Measurements from ENCODE around the gene IGF2BP2.
"Not testable (repeated sequence)": the region's sequence is repeated elsewhere in the genome, so short reads cannot be mapped to it uniquely, and the experiment has no call there.

Gene IGF2BP2

DNA sequence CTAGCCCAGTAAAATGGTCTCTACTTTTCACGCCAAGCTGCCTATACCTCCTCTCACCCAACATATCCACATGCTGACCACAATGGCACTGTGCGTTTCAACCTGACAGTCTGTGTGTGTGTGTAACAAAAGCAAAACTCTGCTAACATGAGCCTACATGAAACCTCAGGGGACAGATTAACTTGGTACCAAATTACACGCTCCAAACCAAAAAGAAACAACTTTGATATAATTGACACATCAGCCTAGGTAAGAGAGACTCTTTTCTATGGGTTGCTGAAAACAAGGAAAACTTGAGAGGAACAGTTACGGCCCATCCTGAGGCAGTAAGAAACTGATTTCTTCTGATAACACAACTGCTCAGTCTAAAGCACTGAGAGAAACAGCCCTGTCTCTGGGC is 31.5 kb downstream of the IGF2BP2 start:
- DNase-seq (ENCODE audit: insufficient read length, low spot score) (no peak), FAIRE-seq (no peak)
- no peak for TF ChIP-seq POLR2AphosphoS5 (IDR thresholded peaks at IDR 0.05; ENCODE audit: low read depth, low read length)
- no peak for TF ChIP-seq POU2F2 (IDR thresholded peaks at IDR 0.05; ENCODE audit: low read depth, low read length)
- no peak for TF ChIP-seq SPI1 (IDR thresholded peaks at IDR 0.05; ENCODE audit: low read depth, low read length)
- no peak for TF ChIP-seq PAX5 (IDR thresholded peaks at IDR 0.05; ENCODE audit: insufficient read depth, low read length, severe bottlenecking)
- no peak for TF ChIP-seq TAF1 (IDR thresholded peaks at IDR 0.05; ENCODE audit: low read depth, low read length)
- TF ChIP-seq POLR2A (IDR thresholded peaks at IDR 0.05; ENCODE audit: low read depth, low read length) = no peak

DNA sequence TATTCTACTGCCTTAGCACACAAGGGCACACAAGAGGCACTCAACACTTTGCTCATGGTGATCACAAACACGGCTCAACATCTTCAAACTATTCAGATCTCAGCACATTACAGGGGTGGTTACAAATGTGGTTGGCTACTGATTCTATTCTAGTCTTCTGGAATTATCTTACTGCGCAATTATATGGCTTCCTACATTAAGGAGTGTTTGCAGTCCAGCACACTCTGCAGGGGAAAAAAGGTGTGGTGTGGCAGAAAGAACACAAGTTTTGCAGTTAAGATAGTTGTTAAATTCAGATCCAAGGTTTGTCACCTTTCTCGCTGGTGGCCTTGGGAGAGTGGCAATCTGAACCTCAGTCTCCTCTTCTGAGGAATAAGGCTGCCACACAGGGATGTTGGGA is 31.9 kb downstream of the IGF2BP2 start:
- DNase-seq (ENCODE audit: insufficient read length, low spot score) (no peak), FAIRE-seq (no peak)
- no peak for TF ChIP-seq POU2F2 (IDR thresholded peaks at IDR 0.05; ENCODE audit: low read depth, low read length)
- no peak for TF ChIP-seq POLR2A (IDR thresholded peaks at IDR 0.05; ENCODE audit: low read depth, low read length)
- no peak for TF ChIP-seq SPI1 (IDR thresholded peaks at IDR 0.05; ENCODE audit: low read depth, low read length)

DNA sequence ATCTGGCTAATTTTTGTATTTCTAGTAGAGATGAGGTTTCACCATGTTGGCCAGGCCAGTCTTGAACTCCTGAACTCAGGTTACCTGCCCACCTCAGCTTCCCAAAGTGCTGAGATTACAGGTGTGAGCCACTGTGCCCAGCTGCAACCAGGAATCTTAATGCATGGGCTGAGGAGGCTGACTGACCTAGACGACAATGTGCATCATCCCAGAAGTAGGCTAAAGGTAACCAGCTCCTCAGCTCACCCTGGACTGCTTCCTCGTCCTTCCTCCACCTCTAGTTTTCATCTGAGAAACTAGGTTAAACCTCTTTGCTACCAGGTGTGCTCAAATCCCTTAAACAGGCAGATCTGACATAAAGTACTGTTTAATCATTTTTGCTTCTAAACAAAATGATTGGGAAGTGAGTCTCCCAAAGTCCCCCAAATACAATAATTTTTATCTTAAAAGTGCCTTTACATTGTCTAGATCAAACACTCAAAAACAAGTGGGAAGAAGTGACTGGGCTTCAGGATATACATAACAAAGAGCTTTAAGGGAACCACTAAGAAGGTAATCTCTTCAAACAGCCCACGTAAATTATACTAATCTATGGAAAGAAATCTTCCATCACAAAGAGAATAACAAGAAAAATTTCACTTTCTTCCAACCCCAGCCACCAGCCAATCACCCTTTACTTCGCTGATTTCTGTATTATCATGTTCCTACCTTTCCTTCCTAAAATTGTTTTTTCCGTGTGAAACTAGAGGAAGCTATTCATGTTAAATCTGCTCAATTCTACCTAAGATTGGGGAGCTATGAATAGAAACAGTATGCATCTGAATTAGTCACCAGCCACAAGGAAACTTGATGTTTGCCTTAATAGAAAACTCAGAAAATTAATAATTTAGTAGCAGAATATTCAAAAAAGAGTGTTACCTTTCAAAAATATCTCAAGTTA is 34.7 kb downstream of the IGF2BP2 start:
- TF ChIP-seq POU2F2 (IDR thresholded peaks at IDR 0.05; ENCODE audit: low read depth, low read length) = no peak
- no peak for TF ChIP-seq POLR2A (IDR thresholded peaks at IDR 0.05; ENCODE audit: low read depth, low read length)
- TF ChIP-seq POLR2AphosphoS5 (IDR thresholded peaks at IDR 0.05; ENCODE audit: low read depth, low read length) = no peak
- TF ChIP-seq TAF1 (IDR thresholded peaks at IDR 0.05; ENCODE audit: low read depth, low read length) = no peak
- no peak for TF ChIP-seq SPI1 (IDR thresholded peaks at IDR 0.05; ENCODE audit: low read depth, low read length)
- no peak for TF ChIP-seq PAX5 (IDR thresholded peaks at IDR 0.05; ENCODE audit: insufficient read depth, low read length, severe bottlenecking)
- DNase-seq (ENCODE audit: insufficient read length, low spot score) (no peak), FAIRE-seq (no peak)

DNA sequence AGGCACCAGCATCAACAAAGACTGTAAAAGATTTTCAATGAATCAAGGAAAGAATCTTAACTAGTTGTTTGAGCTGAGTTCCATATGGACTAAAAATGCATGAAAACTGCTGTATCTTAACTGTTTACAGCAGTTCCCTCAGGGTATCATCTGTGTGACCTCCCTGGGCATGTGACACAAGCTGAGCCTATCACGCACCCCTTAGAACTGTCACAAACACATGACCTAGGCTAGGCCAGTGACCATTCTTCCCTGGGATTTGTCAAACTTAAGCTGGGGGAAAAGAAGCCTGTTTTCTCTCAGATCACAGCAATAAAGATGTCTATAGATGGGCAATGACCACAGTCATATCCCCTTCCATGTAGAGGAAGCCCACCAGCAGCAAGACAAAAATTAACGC is 35.7 kb downstream of the IGF2BP2 start:
- FAIRE-seq (no peak), DNase-seq (ENCODE audit: insufficient read length, low spot score) (no peak)
- TF ChIP-seq SPI1 (IDR thresholded peaks at IDR 0.05; ENCODE audit: low read depth, low read length) (no peak), PAX5 (IDR thresholded peaks at IDR 0.05; ENCODE audit: insufficient read depth, low read length, severe bottlenecking) (no peak), POLR2AphosphoS5 (IDR thresholded peaks at IDR 0.05; ENCODE audit: low read depth, low read length) (no peak), POLR2A (IDR thresholded peaks at IDR 0.05; ENCODE audit: low read depth, low read length) (no peak), TAF1 (IDR thresholded peaks at IDR 0.05; ENCODE audit: low read depth, low read length) (no peak), POU2F2 (IDR thresholded peaks at IDR 0.05; ENCODE audit: low read depth, low read length) (no peak)

DNA sequence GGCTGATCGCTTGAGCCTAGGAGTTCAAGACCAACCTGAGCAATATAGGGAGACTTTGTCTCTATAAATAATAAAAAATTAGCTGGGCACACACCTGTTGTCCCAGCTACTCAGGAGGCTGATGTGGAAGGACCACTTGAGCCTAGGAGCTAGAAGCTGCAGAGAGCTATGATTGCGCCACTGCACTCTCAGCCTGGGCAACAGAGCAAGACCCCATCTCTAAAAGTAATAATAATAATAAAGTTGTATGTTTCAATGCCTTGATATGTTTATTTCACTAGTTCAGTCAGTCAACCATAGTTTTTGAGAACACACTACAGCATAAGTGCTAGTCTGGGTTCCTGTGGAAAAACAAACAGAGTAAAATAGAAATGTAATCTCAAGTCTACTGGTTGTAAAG is 36.5 kb downstream of the IGF2BP2 start:
- FAIRE-seq = no peak
- TF ChIP-seq POU2F2 (IDR thresholded peaks at IDR 0.05; ENCODE audit: low read depth, low read length) (no peak), POLR2AphosphoS5 (IDR thresholded peaks at IDR 0.05; ENCODE audit: low read depth, low read length) (no peak), TAF1 (IDR thresholded peaks at IDR 0.05; ENCODE audit: low read depth, low read length) (no peak), SPI1 (IDR thresholded peaks at IDR 0.05; ENCODE audit: low read depth, low read length) (no peak), PAX5 (IDR thresholded peaks at IDR 0.05; ENCODE audit: insufficient read depth, low read length, severe bottlenecking) (no peak), POLR2A (IDR thresholded peaks at IDR 0.05; ENCODE audit: low read depth, low read length) (no peak)
- no peak for DNase-seq (ENCODE audit: insufficient read length, low spot score)

DNA sequence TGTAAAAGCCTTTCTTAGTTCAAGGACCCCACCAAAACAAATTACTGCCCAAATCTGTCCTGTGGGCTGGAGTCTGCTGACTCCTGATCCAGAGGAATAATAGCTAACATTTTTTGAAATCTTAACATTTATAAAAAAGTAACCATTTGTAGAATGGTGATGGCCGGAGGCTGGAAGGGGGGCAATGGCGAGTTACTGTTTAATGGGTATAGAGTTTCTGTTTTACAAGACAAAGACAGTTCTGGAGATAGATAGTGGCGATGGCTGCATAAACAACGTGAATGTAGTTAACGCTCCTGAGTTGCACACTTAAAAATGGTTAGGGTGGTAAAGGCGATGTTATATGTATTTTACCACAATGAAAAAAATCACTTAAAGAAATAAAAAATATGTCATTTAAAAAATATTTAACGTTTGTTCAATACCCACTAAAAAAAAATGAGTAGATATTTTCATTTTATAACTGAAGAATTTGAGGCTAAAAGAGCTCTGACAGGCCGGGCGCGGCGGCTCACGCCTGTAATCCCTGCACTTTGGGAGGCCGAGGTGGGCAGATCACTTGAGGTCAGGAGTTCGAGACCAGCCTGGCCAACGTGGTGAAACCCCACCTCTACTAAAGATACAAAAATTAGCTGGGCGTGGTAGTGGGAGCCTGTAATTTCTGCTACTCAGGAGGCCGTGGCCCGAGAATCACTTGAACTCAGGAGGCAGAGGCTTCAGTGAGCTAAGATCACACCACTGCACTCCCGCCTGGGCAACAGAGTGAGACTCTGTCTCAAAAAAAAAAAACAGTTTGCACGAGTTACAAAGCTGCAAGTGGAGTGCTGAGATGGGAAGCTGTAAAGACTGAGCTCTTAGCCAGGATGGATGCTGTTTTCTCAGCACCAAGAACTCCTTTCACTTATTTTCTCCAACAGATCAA is 37.6 kb downstream of the IGF2BP2 start:
- DNase-seq (ENCODE audit: insufficient read length, low spot score) = no peak
- no peak for FAIRE-seq
- TF ChIP-seq POU2F2 (IDR thresholded peaks at IDR 0.05; ENCODE audit: low read depth, low read length) (no peak), PAX5 (IDR thresholded peaks at IDR 0.05; ENCODE audit: insufficient read depth, low read length, severe bottlenecking) (no peak), POLR2A (IDR thresholded peaks at IDR 0.05; ENCODE audit: low read depth, low read length) (no peak), POLR2AphosphoS5 (IDR thresholded peaks at IDR 0.05; ENCODE audit: low read depth, low read length) (no peak), TAF1 (IDR thresholded peaks at IDR 0.05; ENCODE audit: low read depth, low read length) (no peak), SPI1 (IDR thresholded peaks at IDR 0.05; ENCODE audit: low read depth, low read length) (no peak)

DNA sequence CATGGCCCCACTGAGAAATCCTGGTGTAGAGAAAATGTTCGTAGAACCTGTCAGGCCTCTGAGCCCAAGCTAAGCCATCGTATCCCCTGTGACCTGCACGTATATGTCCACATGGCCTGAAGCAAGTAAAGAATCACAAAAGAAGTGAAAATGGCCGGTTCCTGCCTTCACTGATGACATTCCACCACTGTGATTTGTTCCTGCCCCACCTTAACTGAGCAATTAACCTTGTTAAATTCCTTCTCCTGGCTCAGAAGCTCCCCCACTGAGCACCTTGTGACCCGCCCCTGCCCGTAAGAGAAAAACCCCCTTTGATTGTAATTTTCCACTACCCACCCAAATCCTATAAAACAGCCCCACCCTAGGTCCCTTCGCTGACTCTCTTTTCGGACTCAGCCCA is 38.6 kb downstream of the IGF2BP2 start:
- not testable (repeated sequence) for DNase-seq (ENCODE audit: insufficient read length, low spot score); FAIRE-seq

DNA sequence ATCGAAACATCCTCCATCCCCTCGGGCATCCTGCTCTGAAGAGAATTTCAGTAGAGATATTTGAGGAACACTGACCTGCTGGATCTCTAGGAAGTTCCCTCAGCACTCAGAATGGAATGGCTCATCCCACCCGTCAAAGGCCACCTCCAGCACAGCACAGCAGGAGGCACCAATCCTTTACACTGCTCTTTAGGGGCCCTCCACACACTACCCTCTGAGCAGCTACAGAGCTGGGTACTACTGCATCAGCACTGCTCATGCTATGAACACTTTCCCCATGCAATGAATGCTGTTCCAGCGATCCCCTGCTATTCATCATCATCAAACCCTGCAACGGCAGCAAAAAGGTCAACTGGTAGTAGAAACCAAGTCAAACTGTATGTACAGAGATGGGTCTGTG is 40.5 kb downstream of the IGF2BP2 start:
- no peak for DNase-seq (ENCODE audit: insufficient read length, low spot score)
- no peak for FAIRE-seq
- TF ChIP-seq SPI1 (IDR thresholded peaks at IDR 0.05; ENCODE audit: low read depth, low read length) = no peak
- TF ChIP-seq POLR2A (IDR thresholded peaks at IDR 0.05; ENCODE audit: low read depth, low read length) = no peak
- no peak for TF ChIP-seq TAF1 (IDR thresholded peaks at IDR 0.05; ENCODE audit: low read depth, low read length)
- TF ChIP-seq PAX5 (IDR thresholded peaks at IDR 0.05; ENCODE audit: insufficient read depth, low read length, severe bottlenecking) = no peak
- TF ChIP-seq POU2F2 (IDR thresholded peaks at IDR 0.05; ENCODE audit: low read depth, low read length) = no peak
- no peak for TF ChIP-seq POLR2AphosphoS5 (IDR thresholded peaks at IDR 0.05; ENCODE audit: low read depth, low read length)

DNA sequence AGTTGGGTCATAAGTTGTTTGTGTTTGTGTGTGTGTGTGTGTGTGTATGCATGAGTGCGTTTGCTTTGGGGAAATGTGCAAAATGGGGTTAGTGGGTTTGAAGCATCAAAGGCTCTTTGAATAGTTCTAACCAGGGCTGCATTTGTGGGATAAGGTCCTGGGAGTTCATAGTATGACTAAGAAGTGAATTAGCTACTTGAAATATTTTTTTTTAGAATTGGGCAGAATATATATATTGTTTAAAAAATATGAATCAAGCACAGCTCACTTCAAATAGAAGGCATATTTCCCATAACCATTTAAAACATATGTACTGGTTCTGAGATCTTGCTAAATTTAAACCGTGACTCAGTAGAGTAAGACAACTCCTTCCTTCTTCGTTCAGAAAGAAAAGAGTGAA is 43.1 kb downstream of the IGF2BP2 start:
- TF ChIP-seq POLR2A (IDR thresholded peaks at IDR 0.05; ENCODE audit: low read depth, low read length) (no peak), PAX5 (IDR thresholded peaks at IDR 0.05; ENCODE audit: insufficient read depth, low read length, severe bottlenecking) (no peak), SPI1 (IDR thresholded peaks at IDR 0.05; ENCODE audit: low read depth, low read length) (no peak), POLR2AphosphoS5 (IDR thresholded peaks at IDR 0.05; ENCODE audit: low read depth, low read length) (no peak), TAF1 (IDR thresholded peaks at IDR 0.05; ENCODE audit: low read depth, low read length) (no peak), POU2F2 (IDR thresholded peaks at IDR 0.05; ENCODE audit: low read depth, low read length) (no peak)
- no peak for DNase-seq (ENCODE audit: insufficient read length, low spot score)
- FAIRE-seq = no peak

Measured in GM12891 (cell line).